ENCODE data around the gene CKS1B.
A peak's percentile ranks its signal among the peaks of the same experiment; 100 is the strongest.

The CKS1B gene

GRCh38 chr1:155016231-155016831 lies 41.9 kb downstream of the CKS1B start (continued):
- TF ChIP-seq ZNF565 (CRISPR knock-in tag; conservative IDR thresholded peaks at IDR 0.05; ENCODE audit: low read depth) (no peak), TSHZ2 (CRISPR knock-in tag; IDR thresholded peaks at IDR 0.05) (no peak), ARNTL (CRISPR knock-in tag; IDR thresholded peaks at IDR 0.05; ENCODE audit: borderline replicate concordance, low read depth) (no peak), ZNF8 (CRISPR knock-in tag; IDR thresholded peaks at IDR 0.05) (no peak), ESRRG (CRISPR knock-in tag; IDR thresholded peaks at IDR 0.05) (no peak), ZFP30 (CRISPR knock-in tag; IDR thresholded peaks at IDR 0.05) (no peak), CSDC2 (CRISPR knock-in tag; IDR thresholded peaks at IDR 0.05) (no peak), ZNF70 (CRISPR knock-in tag; IDR thresholded peaks at IDR 0.05) (no peak)

GRCh38 chr1:155017041-155017945 lies 42.8 kb downstream of the CKS1B start:
- TF ChIP-seq PATZ1 (CRISPR knock-in tag; IDR thresholded peaks at IDR 0.05; ENCODE audit: borderline replicate concordance): peak; percentile 44; the same call in 1 of the 2 replicates
- no peak for TF ChIP-seq CSRNP3 (CRISPR knock-in tag; IDR thresholded peaks at IDR 0.05)

GRCh38 chr1:155017946-155018316 lies 43.5 kb downstream of the CKS1B start:
- ATAC-seq: no peak
- TF ChIP-seq TCF4 (CRISPR knock-in tag; IDR thresholded peaks at IDR 0.05; ENCODE audit: borderline replicate concordance) (no peak), CSDC2 (CRISPR knock-in tag; IDR thresholded peaks at IDR 0.05) (no peak), PPARA (CRISPR knock-in tag; IDR thresholded peaks at IDR 0.05; ENCODE audit: borderline replicate concordance) (no peak), ZNF8 (CRISPR knock-in tag; IDR thresholded peaks at IDR 0.05) (no peak), ARNTL (CRISPR knock-in tag; IDR thresholded peaks at IDR 0.05; ENCODE audit: borderline replicate concordance, low read depth) (no peak), POU6F1 (CRISPR knock-in tag; IDR thresholded peaks at IDR 0.05; ENCODE audit: borderline replicate concordance, low read depth) (no peak)

More at GRCh38 chr1:155017041-155017945, 42.8 kb downstream of the CKS1B start:
- peak; percentile 97 for ATAC-seq

- no peak for ATAC-seq
- no peak for TF ChIP-seq PATZ1 (CRISPR knock-in tag; IDR thresholded peaks at IDR 0.05; ENCODE audit: borderline replicate concordance)
- no peak for TF ChIP-seq RARB (CRISPR knock-in tag; IDR thresholded peaks at IDR 0.05)
Observed at GRCh38 chr1:155018617-155019348, 44.3 kb downstream of the CKS1B start.
